ENCODE data around the gene DBF4B. TPM values are rescaled to one million over a fixed set of nuclear protein-coding genes. Genes with fewer than 3 reads are reported as not detected.

Gene DBF4B
- total and polyA plus RNA-seq, 2 of the 13 experiments (the other 11 are each of a cell fraction or from before 2014, with no cell fraction given) = 11.7 to 13.2 TPM

GRCh38 chr17:44779211-44780025 is 71.0 kb downstream of the DBF4B start (continued):
- TF ChIP-seq EP300 (IDR thresholded peaks at IDR 0.05; ENCODE audit: low read depth in 2 of 2, low read length in 2 of 2) = no peak
- TF ChIP-seq EP300 (CRISPR knock-in tag; IDR thresholded peaks at IDR 0.05; ENCODE audit: borderline replicate concordance) = no peak
- TF ChIP-seq ZNF720 (CRISPR knock-in tag; IDR thresholded peaks at IDR 0.05) = no peak
- peak; percentile 79 for TF ChIP-seq ZNF350 (CRISPR knock-in tag; IDR thresholded peaks at IDR 0.05; ENCODE audit: borderline replicate concordance, low read depth)
- no peak for TF ChIP-seq ZNF143 (CRISPR knock-in tag; IDR thresholded peaks at IDR 0.05)
- no peak for TF ChIP-seq ATAD3A (CRISPR knock-in tag; IDR thresholded peaks at IDR 0.05)
- 0 out of 2 replicates have a peak, but pooled peaks have one; percentile 72 for TF ChIP-seq ZFP41 (CRISPR knock-in tag; IDR thresholded peaks at IDR 0.05; ENCODE audit: borderline replicate concordance)
- no peak for TF ChIP-seq ZNF264 (CRISPR knock-in tag; IDR thresholded peaks at IDR 0.05)
- no peak for TF ChIP-seq NCOA2 (CRISPR knock-in tag; IDR thresholded peaks at IDR 0.05)
- no peak for TF ChIP-seq PHF20 (CRISPR knock-in tag; IDR thresholded peaks at IDR 0.05)
- no peak for TF ChIP-seq JUN (CRISPR knock-in tag; IDR thresholded peaks at IDR 0.05)
- no peak for TF ChIP-seq SMYD3 (CRISPR knock-in tag; IDR thresholded peaks at IDR 0.05)
- no peak for TF ChIP-seq RARA (CRISPR knock-in tag; IDR thresholded peaks at IDR 0.05)
- TF ChIP-seq PAX8 (CRISPR knock-in tag; IDR thresholded peaks at IDR 0.05; ENCODE audit: borderline replicate concordance) = no peak
- no peak for TF ChIP-seq ZMYM2 (CRISPR knock-in tag; IDR thresholded peaks at IDR 0.05)
- TF ChIP-seq SP1 (IDR thresholded peaks at IDR 0.05) = no peak
- peak; percentile 45; the same call in 1 of the 2 replicates for TF ChIP-seq SP1 (CRISPR knock-in tag; IDR thresholded peaks at IDR 0.05)
- TF ChIP-seq ZNF530 (CRISPR knock-in tag; IDR thresholded peaks at IDR 0.05; ENCODE audit: low read depth) = no peak
- peak; percentile 54 for TF ChIP-seq TEAD3 (CRISPR knock-in tag; optimal IDR thresholded peaks at IDR 0.05; ENCODE audit: borderline replicate concordance)
- TF ChIP-seq NCOR1 (IDR thresholded peaks at IDR 0.05; ENCODE audit: borderline replicate concordance, low read length) = no peak
- no peak for TF ChIP-seq ZNF878 (CRISPR knock-in tag; IDR thresholded peaks at IDR 0.05)
- TF ChIP-seq LCORL (IDR thresholded peaks at IDR 0.05) = no peak
- peak; percentile 56; the same call in 1 of the 2 replicates for TF ChIP-seq LCORL (CRISPR knock-in tag; IDR thresholded peaks at IDR 0.05)
- no peak for TF ChIP-seq THYN1 (CRISPR knock-in tag; IDR thresholded peaks at IDR 0.05; ENCODE audit: borderline replicate concordance, low read depth)
- no peak for TF ChIP-seq ZNF597 (CRISPR knock-in tag; IDR thresholded peaks at IDR 0.05)
- 0 out of 2 replicates have a peak, but pooled peaks have one; percentile 26 for TF ChIP-seq SPEN (CRISPR knock-in tag; IDR thresholded peaks at IDR 0.05; ENCODE audit: low read depth)
- TF ChIP-seq ATF7 (IDR thresholded peaks at IDR 0.05) = peak; percentile 75
- TF ChIP-seq ATF7 (CRISPR knock-in tag; IDR thresholded peaks at IDR 0.05) = peak; percentile 44; the same call in 1 of the 2 replicates
- TF ChIP-seq ELF4 (CRISPR knock-in tag; IDR thresholded peaks at IDR 0.05; ENCODE audit: borderline replicate concordance) = no peak
- no peak for TF ChIP-seq BRF2 (CRISPR knock-in tag; IDR thresholded peaks at IDR 0.05)
- TF ChIP-seq ZBTB37 (CRISPR knock-in tag; IDR thresholded peaks at IDR 0.05) = no peak

Data from HepG2 (cell line).